GM19035 (cell line): Measurements from ENCODE around the gene SOCS4.
"Not testable (repeated sequence)": the region's sequence is repeated elsewhere in the genome, so short reads cannot be mapped to it uniquely, and the experiment has no call there.

Source experiments
- ATAC-seq: cut with Tn5 transposase; IDR thresholded peaks from one replicate; pipeline ENCODE4 v1.9.1; 2021; ENCODE audit not compliant: unreplicated experiment

The SOCS4 gene

GRCh38 chr14:55051423-55052268, 24.6 kb downstream of the SOCS4 start, which contains the start of gene MAPK1IP1L:
Gene MAPK1IP1L (plus strand): TSS chr14:55051647. CDS start chr14:55061684, 10,037 bp downstream.
- ATAC-seq, result peak; percentile 85

GRCh38 chr14:55052269-55052930, 25.4 kb downstream of the SOCS4 start:
- no peak for ATAC-seq

GRCh38 chr14:55053018-55053417, 26.0 kb downstream of the SOCS4 start:
- ATAC-seq, result no peak

GRCh38 chr14:55053500-55053899, 26.5 kb downstream of the SOCS4 start:
- ATAC-seq, result no peak

GRCh38 chr14:55054098-55054497, 27.1 kb downstream of the SOCS4 start:
- ATAC-seq, result no peak

- ATAC-seq, result no peak
These were observed 30.9 kb downstream of the SOCS4 start for GRCh38 chr14:55057919-55058318.

GRCh38 chr14:55059333-55059732, 32.3 kb downstream of the SOCS4 start:
- no peak for ATAC-seq

GRCh38 chr14:55062517-55063351, 35.7 kb downstream of the SOCS4 start:
- no peak for ATAC-seq

- not testable (repeated sequence) for ATAC-seq
These were observed 37.9 kb downstream of the SOCS4 start for GRCh38 chr14:55064896-55065295.

- no peak for ATAC-seq
These were observed 38.4 kb downstream of the SOCS4 start for GRCh38 chr14:55065411-55065810.

- ATAC-seq, result no peak
These were observed 39.2 kb downstream of the SOCS4 start for GRCh38 chr14:55066223-55066622.

GRCh38 chr14:55070981-55071411, 44.0 kb downstream of the SOCS4 start:
- no peak for ATAC-seq

- ATAC-seq, result peak; percentile 40
These were observed 45.0 kb downstream of the SOCS4 start for GRCh38 chr14:55071870-55072640.

- no peak for ATAC-seq
These were observed 46.8 kb downstream of the SOCS4 start for GRCh38 chr14:55073856-55074255.

GRCh38 chr14:55074662-55075061, 47.6 kb downstream of the SOCS4 start:
- peak; percentile 53 for ATAC-seq

- no peak for ATAC-seq
These were observed 48.7 kb downstream of the SOCS4 start for GRCh38 chr14:55075628-55076175.

- ATAC-seq, result no peak
These were observed 50.4 kb downstream of the SOCS4 start for GRCh38 chr14:55077170-55078151.

GRCh38 chr14:55079961-55080360, 52.9 kb downstream of the SOCS4 start:
- not testable (repeated sequence) for ATAC-seq
